CMK (cell line): ENCODE data around the gene BICD1.

Experiments
- DNase-seq: peaks from one replicate; pipeline ENCODE4 v3.0.0-alpha.2; 2010; ENCODE audit warnings: low read depth

BICD1 gene

GRCh38 chr12:32344047-32344446 is 237.4 kb downstream of the BICD1 start:
- no peak for DNase-seq

- DNase-seq: no peak
These were observed 246.9 kb downstream of the BICD1 start for GRCh38 chr12:32353540-32353939.

GRCh38 chr12:32357601-32358249 is 251.1 kb downstream of the BICD1 start:
- DNase-seq: no peak

GRCh38 chr12:32360956-32361355 is 254.3 kb downstream of the BICD1 start:
- peak; percentile 4 for DNase-seq

GRCh38 chr12:32362892-32363291 is 256.2 kb downstream of the BICD1 start:
- no peak for DNase-seq

GRCh38 chr12:32365473-32366064 is 258.9 kb downstream of the BICD1 start:
- DNase-seq: peak; percentile 53

- DNase-seq: no peak
These were observed 260.1 kb downstream of the BICD1 start for GRCh38 chr12:32366714-32367113.

- no peak for DNase-seq
These were observed 260.7 kb downstream of the BICD1 start for GRCh38 chr12:32367381-32367780.

GRCh38 chr12:32369202-32369601 is 262.6 kb downstream of the BICD1 start:
- no peak for DNase-seq

- DNase-seq: no peak
These were observed 270.9 kb downstream of the BICD1 start for GRCh38 chr12:32377344-32378055.

- DNase-seq: no peak
These were observed 272.6 kb downstream of the BICD1 start for GRCh38 chr12:32379213-32379612.

GRCh38 chr12:32379667-32380066 is 273.0 kb downstream of the BICD1 start:
- DNase-seq: no peak

GRCh38 chr12:32382226-32382625 is 275.6 kb downstream of the BICD1 start:
- no peak for DNase-seq

GRCh38 chr12:32390572-32391219 is 284.0 kb downstream of the BICD1 start:
- peak; percentile 33 for DNase-seq

- DNase-seq: no peak
These were observed 288.4 kb downstream of the BICD1 start for GRCh38 chr12:32395026-32395425.

- DNase-seq: no peak
These were observed 291.0 kb downstream of the BICD1 start for GRCh38 chr12:32397696-32398095.

- DNase-seq: no peak
These were observed 291.5 kb downstream of the BICD1 start for GRCh38 chr12:32398181-32398580.

- no peak for DNase-seq
These were observed 292.2 kb downstream of the BICD1 start for GRCh38 chr12:32398816-32399369.

GRCh38 chr12:32399370-32400113 is 292.9 kb downstream of the BICD1 start, which contains the start of gene FGD4:
FGD4 (plus strand) TSS chr12:32399558.
- peak; percentile 56 for DNase-seq

GRCh38 chr12:32400114-32400672 is 293.5 kb downstream of the BICD1 start:
- DNase-seq: no peak

- no peak for DNase-seq
These were observed 294.2 kb downstream of the BICD1 start for GRCh38 chr12:32400866-32401265.
